Measurements from ENCODE around the gene ASF1A. TPM values are rescaled to one million over a fixed set of nuclear protein-coding genes. Genes with fewer than 3 reads are reported as not detected.

ASF1A gene
- total RNA-seq, 2 donors from 2014 or later, result 11.3 to 27.3 TPM

- H3K4me3 Mint-ChIP-seq, result peak overlapping the region; percentile 98
- peaks cover 20% of the 10 kb centered on the region for H3K36me3 Mint-ChIP-seq (ENCODE audit: low read depth)
- peaks cover 40% of the 10 kb centered on the region for H3K4me1 Mint-ChIP-seq
Measured at GRCh38 chr6:118893064-118893806, 717 bp upstream of the ASF1A start.

GRCh38 chr6:118894425-118895260 lies 691 bp downstream of the ASF1A start:
- Mint-ChIP-seq H3K36me3 (ENCODE audit: low read depth) (peaks cover 31% of the 10 kb centered on the region), H3K4me3 (peak overlapping the region; percentile 98), H3K4me1 (peaks cover 37% of the 10 kb centered on the region), H3K9me3 (no peaks in the 10 kb centered on the region), H3K27me3 (no peaks in the 10 kb centered on the region), H3K27ac (peak overlapping the region; percentile 98)
- ATAC-seq (replicated peaks), result peak; percentile 36

More at GRCh38 chr6:118893064-118893806, 717 bp upstream of the ASF1A start:
- Mint-ChIP-seq H3K27ac (peak overlapping the region; percentile 98), H3K27me3 (no peaks in the 10 kb centered on the region), H3K9me3 (no peaks in the 10 kb centered on the region)
- peak; percentile 34 for ATAC-seq (replicated peaks)

GRCh38 chr6:118895261-118895560 lies 1.3 kb downstream of the ASF1A start:
- Mint-ChIP-seq H3K4me1 (peaks cover 41% of the 10 kb centered on the region), H3K27me3 (no peaks in the 10 kb centered on the region), H3K36me3 (ENCODE audit: low read depth) (peaks cover 34% of the 10 kb centered on the region), H3K4me3 (peak overlapping the region; percentile 98), H3K27ac (no peak overlapping the region), H3K9me3 (no peaks in the 10 kb centered on the region)
- no peak for ATAC-seq (replicated peaks)

GRCh38 chr6:118895859-118896258 lies 1.9 kb downstream of the ASF1A start:
- H3K36me3 Mint-ChIP-seq (ENCODE audit: low read depth), result peaks cover 41% of the 10 kb centered on the region
- H3K27ac Mint-ChIP-seq, result peak overlapping the region; percentile 73
- H3K27me3 Mint-ChIP-seq, result no peaks in the 10 kb centered on the region
- H3K4me3 Mint-ChIP-seq, result peak overlapping the region; percentile 98
- peaks cover 45% of the 10 kb centered on the region for H3K4me1 Mint-ChIP-seq
- ATAC-seq (replicated peaks), result no peak
- no peaks in the 10 kb centered on the region for H3K9me3 Mint-ChIP-seq

GRCh38 chr6:118896339-118897136 lies 2.6 kb downstream of the ASF1A start:
- peak; percentile 35 for ATAC-seq (replicated peaks)
- Mint-ChIP-seq H3K9me3 (no peaks in the 10 kb centered on the region), H3K36me3 (ENCODE audit: low read depth) (peaks cover 47% of the 10 kb centered on the region), H3K4me1 (peaks cover 43% of the 10 kb centered on the region), H3K4me3 (peak overlapping the region; percentile 98), H3K27me3 (no peaks in the 10 kb centered on the region), H3K27ac (peak overlapping the region; percentile 73)

- H3K36me3 Mint-ChIP-seq (ENCODE audit: low read depth), result peaks cover 56% of the 10 kb centered on the region
- H3K27ac Mint-ChIP-seq, result peak overlapping the region; percentile 74
- no peaks in the 10 kb centered on the region for H3K9me3 Mint-ChIP-seq
- H3K4me1 Mint-ChIP-seq, result peaks cover 40% of the 10 kb centered on the region
- no peaks in the 10 kb centered on the region for H3K27me3 Mint-ChIP-seq
- no peak for ATAC-seq (replicated peaks)
- peak overlapping the region; percentile 58 for H3K4me3 Mint-ChIP-seq
Measured at GRCh38 chr6:118897386-118897785, 3.4 kb downstream of the ASF1A start.

- no peaks in the 10 kb centered on the region for H3K9me3 Mint-ChIP-seq
- H3K36me3 Mint-ChIP-seq (ENCODE audit: low read depth), result peaks cover 68% of the 10 kb centered on the region
- peak; percentile 76 for ATAC-seq (replicated peaks)
- peaks cover 47% of the 10 kb centered on the region for H3K4me1 Mint-ChIP-seq
- no peaks in the 10 kb centered on the region for H3K27me3 Mint-ChIP-seq
- H3K4me3 Mint-ChIP-seq, result peak overlapping the region; percentile 62
- H3K27ac Mint-ChIP-seq, result peak overlapping the region; percentile 64
Measured at GRCh38 chr6:118899948-118900347, 6.0 kb downstream of the ASF1A start.

- Mint-ChIP-seq H3K36me3 (ENCODE audit: low read depth) (peaks cover 92% of the 10 kb centered on the region), H3K4me3 (peak overlapping the region; percentile 62)
Measured at GRCh38 chr6:118902726-118903125, 8.8 kb downstream of the ASF1A start.

GRCh38 chr6:118903138-118903537 lies 9.2 kb downstream of the ASF1A start:
- Mint-ChIP-seq H3K36me3 (ENCODE audit: low read depth) (peaks cover 92% of the 10 kb centered on the region), H3K27me3 (no peaks in the 10 kb centered on the region), H3K27ac (peak overlapping the region; percentile 58), H3K4me1 (peaks cover 48% of the 10 kb centered on the region), H3K4me3 (peak overlapping the region; percentile 62), H3K9me3 (no peaks in the 10 kb centered on the region)
- no peak for ATAC-seq (replicated peaks)

More at GRCh38 chr6:118902726-118903125, 8.8 kb downstream of the ASF1A start:
- no peak for ATAC-seq (replicated peaks)
- Mint-ChIP-seq H3K27me3 (no peaks in the 10 kb centered on the region), H3K27ac (peak overlapping the region; percentile 58), H3K9me3 (no peaks in the 10 kb centered on the region), H3K4me1 (peaks cover 50% of the 10 kb centered on the region)

- H3K9me3 Mint-ChIP-seq, result no peaks in the 10 kb centered on the region
- no peaks in the 10 kb centered on the region for H3K27me3 Mint-ChIP-seq
- ATAC-seq (replicated peaks), result no peak
- H3K4me1 Mint-ChIP-seq, result peaks cover 45% of the 10 kb centered on the region
- peaks cover 95% of the 10 kb centered on the region for H3K36me3 Mint-ChIP-seq (ENCODE audit: low read depth)
- peak overlapping the region; percentile 58 for H3K27ac Mint-ChIP-seq
- no peak overlapping the region for H3K4me3 Mint-ChIP-seq
Measured at GRCh38 chr6:118903691-118904090, 9.7 kb downstream of the ASF1A start.

GRCh38 chr6:118905084-118905483 lies 11.1 kb downstream of the ASF1A start:
- peak; percentile 53 for ATAC-seq (replicated peaks)
- Mint-ChIP-seq H3K9me3 (no peaks in the 10 kb centered on the region), H3K27me3 (no peaks in the 10 kb centered on the region), H3K4me1 (peaks cover 34% of the 10 kb centered on the region), H3K36me3 (ENCODE audit: low read depth) (peaks cover 97% of the 10 kb centered on the region), H3K27ac (peak overlapping the region; percentile 58), H3K4me3 (peak overlapping the region; percentile 51)

- peaks cover 26% of the 10 kb centered on the region for H3K4me1 Mint-ChIP-seq
- ATAC-seq (replicated peaks), result peak; percentile 55
- peaks cover 97% of the 10 kb centered on the region for H3K36me3 Mint-ChIP-seq (ENCODE audit: low read depth)
- H3K4me3 Mint-ChIP-seq, result peak overlapping the region; percentile 51
- no peaks in the 10 kb centered on the region for H3K9me3 Mint-ChIP-seq
- peak overlapping the region; percentile 58 for H3K27ac Mint-ChIP-seq
- H3K27me3 Mint-ChIP-seq, result no peaks in the 10 kb centered on the region
Measured at GRCh38 chr6:118905851-118906250, 11.9 kb downstream of the ASF1A start.

GRCh38 chr6:118908441-118908840 lies 14.5 kb downstream of the ASF1A start:
- Mint-ChIP-seq H3K27me3 (no peaks in the 10 kb centered on the region), H3K36me3 (ENCODE audit: low read depth) (peaks cover 94% of the 10 kb centered on the region)

GRCh38 chr6:118912646-118913045 lies 18.7 kb downstream of the ASF1A start:
- no peak for ATAC-seq (replicated peaks)
- no peak overlapping the region for H3K4me3 Mint-ChIP-seq
- no peak overlapping the region for H3K27ac Mint-ChIP-seq
- no peaks in the 10 kb centered on the region for H3K27me3 Mint-ChIP-seq
- peaks cover 5% of the 10 kb centered on the region for H3K4me1 Mint-ChIP-seq
- peaks cover 93% of the 10 kb centered on the region for H3K36me3 Mint-ChIP-seq (ENCODE audit: low read depth)
- H3K9me3 Mint-ChIP-seq, result no peaks in the 10 kb centered on the region

More at GRCh38 chr6:118908441-118908840, 14.5 kb downstream of the ASF1A start:
- no peak overlapping the region for H3K4me3 Mint-ChIP-seq
- H3K9me3 Mint-ChIP-seq, result no peaks in the 10 kb centered on the region
- no peak for ATAC-seq (replicated peaks)
- no peak overlapping the region for H3K27ac Mint-ChIP-seq
- peaks cover 12% of the 10 kb centered on the region for H3K4me1 Mint-ChIP-seq

Data from activated T-helper 17 cell treated with anti-CD3 and anti-CD28 coated beads, Interleukin-2, amount 50 U/mL, for 72 hours (primary cell).